Measurements from ENCODE around the gene ANKS6.

ANKS6 gene

DNA sequence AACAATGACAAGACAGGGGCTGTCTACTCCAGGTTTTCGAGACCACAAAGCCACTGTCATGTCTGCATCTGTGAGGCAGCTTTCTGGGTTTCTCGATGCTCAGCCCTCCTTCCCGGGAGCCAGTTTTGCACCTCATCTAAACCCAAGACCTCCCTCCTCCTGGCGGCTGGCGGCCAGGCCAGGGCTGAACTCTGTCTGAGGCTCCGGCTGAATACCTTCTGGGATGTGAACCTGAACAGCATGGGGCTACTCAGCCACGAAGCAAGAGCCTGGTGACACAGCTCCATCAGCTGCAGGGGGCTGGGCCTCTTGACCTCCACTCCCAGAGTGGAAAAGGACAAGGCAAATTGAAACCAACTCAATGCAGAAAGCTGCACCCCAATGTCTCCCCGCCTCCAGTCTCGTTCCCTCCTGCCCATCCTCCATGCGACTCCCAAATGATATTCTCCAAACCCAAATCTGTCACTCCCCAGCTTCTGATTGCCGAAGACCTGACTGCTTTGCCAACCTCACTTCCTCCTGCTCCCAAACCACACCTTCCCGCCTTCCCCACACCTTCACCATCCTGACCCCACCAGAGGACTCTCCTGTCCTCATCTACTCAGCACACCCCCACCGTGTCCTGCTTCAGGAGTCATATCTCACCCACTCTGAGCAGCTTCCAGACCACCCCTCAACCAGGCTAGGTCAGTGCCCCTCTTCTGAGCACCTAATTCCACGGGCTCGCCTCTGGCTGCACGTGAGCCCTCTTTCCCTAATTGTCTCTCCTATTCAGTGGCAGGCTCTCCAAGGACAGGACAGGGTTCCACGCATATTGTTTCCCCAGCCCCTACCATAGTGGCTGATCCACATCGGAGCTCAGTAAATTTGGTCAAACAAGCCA lies 4.5 kb downstream of the ANKS6 start:
- no peak for DNase-seq

- DNase-seq, result peak in 52 of 58 donors; percentile 14 to 85 (median 52)
These were observed 5.3 kb downstream of the ANKS6 start for GRCh38 chr9:98790842-98791607.

- peak in 1 of 58 donors; percentile 17 for DNase-seq
These were observed 6.1 kb downstream of the ANKS6 start for GRCh38 chr9:98790134-98790841.

DNA sequence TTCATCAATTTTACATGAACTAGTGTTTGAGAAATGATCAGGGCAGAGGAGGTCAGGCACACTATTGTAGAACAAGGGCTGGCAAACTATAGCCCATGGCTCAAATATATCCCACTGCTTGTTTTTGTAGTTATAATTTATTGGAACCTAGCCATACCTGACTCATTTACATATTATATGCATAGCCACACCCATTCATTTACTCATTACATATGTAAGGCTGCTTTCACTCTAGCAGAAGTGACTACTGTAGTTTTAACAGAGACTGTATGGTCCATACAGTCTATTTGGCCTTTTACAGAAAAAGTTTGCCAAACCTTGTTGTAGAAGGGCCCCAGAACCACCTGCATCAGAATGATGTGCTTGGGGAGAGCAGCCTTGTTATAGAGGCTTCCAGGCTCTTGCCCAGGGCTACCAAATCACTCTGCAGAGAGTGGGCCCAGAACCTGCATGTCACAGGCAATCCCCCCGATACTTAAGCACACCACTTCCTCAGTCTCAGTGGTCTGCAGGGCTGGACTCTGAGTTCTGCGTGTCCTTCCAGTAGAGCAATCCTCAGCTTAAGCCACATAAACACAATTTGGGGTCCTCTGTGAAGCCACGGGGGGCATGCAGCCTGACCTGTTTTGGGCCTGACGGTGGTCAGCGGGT lies 6.7 kb downstream of the ANKS6 start:
- no peak for DNase-seq

DNA sequence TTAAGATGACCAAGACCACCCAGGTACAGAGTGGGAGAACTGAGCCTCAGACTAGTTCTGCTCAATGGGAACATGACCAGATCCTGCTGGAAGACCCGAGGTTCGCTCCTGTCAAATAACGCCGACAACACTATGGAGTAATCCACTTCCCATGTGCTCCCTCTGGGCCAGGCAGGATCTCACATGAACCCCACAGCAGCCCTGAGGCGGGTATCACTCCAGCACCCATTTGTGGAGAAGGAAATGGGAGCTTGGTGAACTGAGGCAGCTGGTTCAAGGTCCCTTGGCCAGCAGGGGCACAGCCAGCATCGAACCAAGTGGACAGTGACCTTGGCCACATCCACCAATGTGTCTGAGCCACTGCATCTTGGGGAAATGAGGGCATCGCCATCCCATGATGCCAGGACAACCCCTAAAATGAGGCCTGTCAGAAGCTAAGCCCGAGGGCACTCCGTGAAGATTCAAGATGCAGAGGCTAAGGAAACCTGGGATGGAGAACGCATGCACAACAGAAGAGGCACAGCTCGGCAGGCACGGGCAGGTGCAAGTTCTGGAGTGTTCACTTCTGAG lies 8.5 kb downstream of the ANKS6 start:
- DNase-seq, result no peak

DNA sequence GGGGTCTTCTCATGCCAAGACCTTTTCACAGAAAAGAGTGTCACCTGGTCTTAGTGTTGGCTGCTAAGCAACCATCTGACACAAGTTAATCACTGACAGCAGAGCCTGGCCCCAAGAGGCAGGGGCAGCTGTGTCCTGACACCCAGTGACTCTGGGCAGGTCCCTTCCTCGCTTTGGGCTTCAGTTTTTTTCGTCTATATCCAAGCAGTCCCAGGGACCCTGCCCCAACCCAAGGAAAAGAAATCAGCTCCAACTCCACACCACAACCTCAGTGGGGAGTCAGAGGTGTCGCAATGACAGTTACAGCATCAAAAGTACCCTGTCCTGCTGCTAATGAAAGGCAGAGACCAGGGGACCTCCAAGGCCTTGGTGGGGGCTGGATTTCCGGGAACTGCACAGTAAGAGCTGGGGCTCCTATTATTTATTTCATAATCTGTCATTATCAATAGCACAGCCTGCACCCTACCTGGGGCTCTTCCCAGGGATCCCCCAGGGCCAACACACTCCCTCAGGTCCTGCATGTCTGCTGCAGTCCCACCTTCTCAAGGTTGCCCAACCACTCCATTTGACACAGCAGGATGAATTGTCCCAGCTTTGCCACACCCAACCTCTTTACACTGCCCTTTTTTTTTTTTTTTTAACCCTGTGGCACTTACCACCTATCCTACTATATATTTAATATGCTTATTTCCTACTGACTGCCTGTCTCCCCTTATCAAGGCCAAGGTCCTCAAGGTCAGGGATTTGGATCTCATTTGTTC lies 9.4 kb downstream of the ANKS6 start:
- no peak for DNase-seq

GRCh38 chr9:98784831-98785806 lies 11.2 kb downstream of the ANKS6 start:
- no peak for DNase-seq

DNA sequence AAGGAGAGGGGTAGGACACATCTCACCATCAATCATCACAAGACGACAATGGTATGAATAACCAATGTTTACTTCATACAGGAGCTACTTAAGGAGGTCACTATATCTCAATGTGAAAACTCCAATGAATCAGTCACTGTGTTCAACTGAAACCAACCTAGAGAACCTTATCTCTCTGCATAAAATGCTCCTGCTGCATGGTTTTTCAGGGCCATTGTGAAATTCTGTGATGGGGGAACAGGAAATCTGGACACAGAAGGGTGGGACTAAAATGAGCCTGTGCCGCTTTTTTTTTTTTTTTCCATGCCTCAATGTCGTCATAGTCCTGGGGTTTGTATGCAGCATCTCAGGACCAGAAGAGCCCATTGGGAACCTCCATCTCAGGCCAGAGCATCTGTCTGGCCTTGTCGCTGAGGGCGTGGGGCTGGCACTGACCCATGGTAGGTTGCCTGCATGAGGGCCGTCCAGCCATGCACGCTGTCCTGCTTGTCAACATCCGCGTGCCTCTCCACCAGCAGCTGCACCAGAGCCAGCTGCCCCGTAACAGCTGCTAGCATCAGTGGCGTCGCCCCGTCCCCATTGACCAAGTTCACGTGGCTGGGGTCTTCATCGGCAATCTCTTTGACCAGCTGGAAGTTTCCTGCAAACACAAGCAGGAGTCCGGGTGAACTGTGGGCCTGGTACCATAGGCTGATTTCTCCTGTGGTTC lies 12.7 kb downstream of the ANKS6 start:
- DNase-seq, result no peak

GRCh38 chr9:98781588-98782383 lies 14.6 kb downstream of the ANKS6 start:
- DNase-seq, result no peak

GRCh38 chr9:98780059-98780749 lies 16.2 kb downstream of the ANKS6 start:
- DNase-seq, result no peak

DNA sequence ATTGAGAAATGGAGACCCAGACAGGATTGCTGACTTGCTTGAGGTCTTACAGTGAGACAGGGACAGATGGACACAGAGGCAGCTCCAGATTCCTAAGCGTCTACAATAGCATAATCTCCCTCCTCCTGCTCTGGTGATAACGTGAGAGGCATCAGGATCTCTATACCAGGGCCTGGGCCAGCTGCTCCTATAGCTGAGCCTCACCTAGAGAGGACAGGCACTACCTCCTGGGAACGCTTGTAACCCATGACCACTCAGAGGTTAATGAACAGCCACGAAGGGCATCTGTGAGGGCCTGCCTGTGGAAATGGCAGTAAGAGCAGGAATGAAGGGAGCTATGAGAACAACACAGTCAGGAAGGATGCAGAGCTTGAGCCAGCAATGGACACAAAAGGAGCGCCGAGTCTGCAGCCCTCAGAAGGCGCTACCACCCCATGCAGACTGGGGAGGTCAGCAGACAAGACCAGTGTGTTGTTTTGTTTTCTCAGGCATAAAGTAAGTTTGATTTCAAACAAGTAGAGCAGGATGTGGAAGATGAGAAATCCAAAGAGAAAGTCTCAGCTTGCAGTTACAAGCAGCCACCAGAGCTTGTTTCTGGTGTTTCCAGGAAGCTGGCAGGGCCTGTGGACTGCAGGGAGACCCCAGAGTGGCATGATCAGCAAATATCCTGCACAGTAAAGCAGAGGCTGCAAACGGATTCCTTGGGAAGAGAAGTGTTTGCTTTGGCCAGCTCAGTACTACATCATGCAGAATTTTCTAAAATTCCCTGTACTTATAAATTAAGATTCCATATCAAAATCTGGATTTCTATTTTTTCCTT lies 17.4 kb downstream of the ANKS6 start:
- no peak for DNase-seq

DNA sequence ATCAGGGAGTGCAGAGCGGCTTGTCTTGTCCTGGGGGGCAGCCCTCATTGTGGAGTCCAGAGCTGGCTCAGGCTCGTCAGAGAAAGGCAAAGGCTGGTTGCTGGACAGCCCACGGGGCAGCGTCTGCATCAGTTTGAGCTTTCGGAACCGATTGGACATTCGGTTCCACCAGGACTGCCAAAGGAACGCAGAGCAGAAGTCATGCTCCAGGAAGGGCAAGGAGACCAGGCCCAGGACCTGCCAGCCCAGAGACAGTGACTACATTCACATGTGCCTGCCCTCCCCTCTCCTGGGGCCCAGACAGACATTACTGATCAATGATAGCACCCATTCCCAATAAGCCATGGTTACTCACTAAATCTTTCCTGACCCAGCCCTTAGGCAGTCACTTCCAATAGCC lies 18.1 kb downstream of the ANKS6 start:
- no peak for DNase-seq

DNA sequence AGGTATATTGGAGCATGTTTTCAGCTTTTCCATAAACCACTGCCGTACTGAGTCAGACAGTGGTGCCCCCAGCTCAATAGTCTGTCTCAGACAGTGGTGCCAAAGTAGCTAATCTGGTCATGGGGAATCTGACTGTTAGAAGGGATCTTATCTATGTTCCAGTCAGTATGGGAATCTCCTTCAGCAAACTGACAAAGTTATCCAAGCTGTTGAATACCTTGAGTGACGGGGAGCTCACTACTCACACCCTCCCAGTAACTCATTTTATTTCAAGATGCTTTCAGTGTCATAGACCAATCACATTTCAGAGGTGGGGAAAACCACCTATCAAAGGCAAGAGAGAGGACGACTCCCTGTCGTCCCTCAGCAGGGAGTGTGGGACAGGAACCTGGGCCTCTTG lies 18.7 kb downstream of the ANKS6 start:
- no peak for DNase-seq

- peak in 7 of 58 donors; percentile 7 to 49 (median 11) for DNase-seq
These were observed 20.4 kb downstream of the ANKS6 start for GRCh38 chr9:98775831-98776441.

DNA sequence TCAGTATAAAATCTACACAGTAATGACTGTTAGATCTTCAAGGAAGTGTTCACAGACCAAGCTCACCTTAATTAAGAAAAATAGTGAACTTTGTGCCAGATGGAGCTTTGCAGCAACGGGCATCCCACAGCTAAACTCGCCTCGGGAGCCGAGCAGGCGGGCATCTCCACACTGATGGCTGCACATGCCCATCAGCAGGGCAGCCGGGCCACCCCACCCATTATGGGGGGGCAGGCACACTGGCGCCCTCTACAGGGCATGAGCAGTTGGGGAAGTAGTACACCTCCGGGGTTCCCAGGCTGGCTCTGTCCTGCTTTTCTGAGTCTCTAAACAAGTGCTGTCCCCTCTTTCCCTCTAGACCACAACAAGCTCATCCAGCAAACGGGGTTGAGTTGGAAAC lies 21.6 kb downstream of the ANKS6 start:
- DNase-seq, result no peak
